PC-3 (cell line): Measurements from ENCODE around the gene FARS2. TPM values are rescaled to one million over a fixed set of nuclear protein-coding genes. Genes with fewer than 3 reads are reported as not detected.

Experiments used
- ATAC-seq: fragments of 200-7000 bp; cut with Tn5 transposase; 2 replicates; pipeline ENCODE4 v1.9.1; 2020; ENCODE audit warnings: mild to moderate bottlenecking, moderate library complexity
- BruUV-seq: library from RNA; stranded (reverse); fragments of 400-500 nt; replicated peaks from 2 replicates; lab custom pipeline; 2021; lab: Mats Ljungman, UMichigan
- CTCF ChIA-PET: fragments of 300-600 bp; sonication (Branson Sonifier 250); formaldehyde crosslinking; loops from one replicate; lab custom pipeline; 2022; ENCODE audit warnings: antibody characterized with exemption; lab: Charles Lee
- POLR2A ChIA-PET: fragments of 300-600 bp; sonication (Branson Sonifier 250); formaldehyde crosslinking; loops from one replicate; lab custom pipeline; 2022; ENCODE audit warnings: antibody characterized with exemption; ENCODE audit not compliant: unreplicated experiment; lab: Charles Lee
- DNase-seq: peaks from one replicate; pipeline ENCODE4 v3.0.0-alpha.2; 2015
- H2AFZ ChIP-seq: fragments of 300-600 bp; sonication (generic); 2 replicates; pipeline ENCODE4 v1.6.0; 2016; ENCODE audit warnings: antibody characterized with exemption, low read length
- H3F3A ChIP-seq: fragments of 300-600 bp; sonication (generic); one replicate; pipeline ENCODE4 v1.6.0; 2017; ENCODE audit warnings: antibody characterized with exemption, low read length, control low read depth, mild to moderate bottlenecking; ENCODE audit not compliant: unreplicated experiment
- H3K27ac ChIP-seq: fragments of 300-600 bp; sonication (generic); 2 replicates; pipeline ENCODE4 v1.5.1; 2016; ENCODE audit warnings: mild to moderate bottlenecking, low read length
- H3K27me3 ChIP-seq: fragments of 300-600 bp; sonication (generic); 2 replicates; pipeline ENCODE4 v1.6.1; 2016; ENCODE audit warnings: low read length, mixed read lengths
- H3K36me3 ChIP-seq: fragments of 300-600 bp; sonication (generic); 2 replicates; pipeline ENCODE4 v1.6.1; 2016; ENCODE audit warnings: low read depth, mixed run types, low read length, mixed read lengths
- H3K4me1 ChIP-seq: fragments of 300-600 bp; sonication (generic); 2 replicates; pipeline ENCODE4 v1.5.1; 2016; ENCODE audit warnings: low read length; ENCODE audit not compliant: insufficient read depth
- H3K4me2 ChIP-seq: fragments of 300-600 bp; sonication (generic); 2 replicates; pipeline ENCODE4 v1.6.0; 2016; ENCODE audit warnings: low read length
- H3K4me3 ChIP-seq: fragments of 300-600 bp; sonication (generic); 2 replicates; pipeline ENCODE4 v1.5.1; 2016; ENCODE audit warnings: mild to moderate bottlenecking, low read length, mixed read lengths
- H3K79me2 ChIP-seq: fragments of 300-600 bp; sonication (generic); 2 replicates; pipeline ENCODE4 v1.6.1; 2017; ENCODE audit warnings: low read length, mixed read lengths
- H3K9ac ChIP-seq: fragments of 300-600 bp; sonication (generic); 2 replicates; pipeline ENCODE4 v1.6.0; 2016; ENCODE audit warnings: mild to moderate bottlenecking, low read length
- H3K9me2 ChIP-seq: fragments of 300-600 bp; sonication (generic); replicated peaks from 2 replicates; pipeline ENCODE4 v1.6.1; 2016; ENCODE audit warnings: mixed run types, low read length, mixed read lengths
- H3K9me3 ChIP-seq: fragments of 300-600 bp; sonication (generic); 2 replicates; pipeline ENCODE4 v1.6.1; 2016; ENCODE audit warnings: low read length, mixed read lengths
- H4K20me1 ChIP-seq: fragments of 300-600 bp; sonication (generic); 2 replicates; pipeline ENCODE4 v1.6.1; 2016; ENCODE audit warnings: low read length, mixed read lengths
- EZH2 ChIP-seq: fragments of 300-600 bp; sonication (generic); IDR thresholded peaks from one replicate; pipeline ENCODE4 v1.6.1; 2017; ENCODE audit warnings: antibody characterized with exemption, mild to moderate bottlenecking, low read length; ENCODE audit not compliant: unreplicated experiment
- EZH2phosphoT487 ChIP-seq: fragments of 300-600 bp; sonication (generic); IDR thresholded peaks from 2 replicates; pipeline ENCODE4 v1.6.1; 2018; ENCODE audit warnings: mild to moderate bottlenecking, antibody characterized with exemption, low read length, borderline replicate concordance
- intact Hi-C: fragments of 100-400 bp; cut with micrococcal nuclease; formaldehyde crosslinking; loops from 2 replicates; pipeline ENCODE4 v1.9.0; 2023
- total RNA-seq: library from RNA; depleted of rRNA; stranded (reverse); fragments of >200 nt; gene quantifications from 2 replicates; pipeline ENCODE4 v1.2.3, GENCODE V29; 2014
- TF ChIP-seq, protein P1 (sequence below): fragments of 300-600 bp; sonication (generic); conservative IDR thresholded peaks from 2 replicates; pipeline ENCODE4 v1.5.1; 2017; ENCODE audit warnings: antibody characterized with exemption, low read depth, mild to moderate bottlenecking, low read length

The FARS2 gene
- total RNA-seq, 1 experiment from 2014 or later, result 23.0 TPM

- H3K4me2 ChIP-seq, result no peak overlapping the region
- intact Hi-C loops, result no loop called here
These were observed 18.2 kb upstream of the FARS2 start for GRCh38 chr6:5243069-5243468.

DNA sequence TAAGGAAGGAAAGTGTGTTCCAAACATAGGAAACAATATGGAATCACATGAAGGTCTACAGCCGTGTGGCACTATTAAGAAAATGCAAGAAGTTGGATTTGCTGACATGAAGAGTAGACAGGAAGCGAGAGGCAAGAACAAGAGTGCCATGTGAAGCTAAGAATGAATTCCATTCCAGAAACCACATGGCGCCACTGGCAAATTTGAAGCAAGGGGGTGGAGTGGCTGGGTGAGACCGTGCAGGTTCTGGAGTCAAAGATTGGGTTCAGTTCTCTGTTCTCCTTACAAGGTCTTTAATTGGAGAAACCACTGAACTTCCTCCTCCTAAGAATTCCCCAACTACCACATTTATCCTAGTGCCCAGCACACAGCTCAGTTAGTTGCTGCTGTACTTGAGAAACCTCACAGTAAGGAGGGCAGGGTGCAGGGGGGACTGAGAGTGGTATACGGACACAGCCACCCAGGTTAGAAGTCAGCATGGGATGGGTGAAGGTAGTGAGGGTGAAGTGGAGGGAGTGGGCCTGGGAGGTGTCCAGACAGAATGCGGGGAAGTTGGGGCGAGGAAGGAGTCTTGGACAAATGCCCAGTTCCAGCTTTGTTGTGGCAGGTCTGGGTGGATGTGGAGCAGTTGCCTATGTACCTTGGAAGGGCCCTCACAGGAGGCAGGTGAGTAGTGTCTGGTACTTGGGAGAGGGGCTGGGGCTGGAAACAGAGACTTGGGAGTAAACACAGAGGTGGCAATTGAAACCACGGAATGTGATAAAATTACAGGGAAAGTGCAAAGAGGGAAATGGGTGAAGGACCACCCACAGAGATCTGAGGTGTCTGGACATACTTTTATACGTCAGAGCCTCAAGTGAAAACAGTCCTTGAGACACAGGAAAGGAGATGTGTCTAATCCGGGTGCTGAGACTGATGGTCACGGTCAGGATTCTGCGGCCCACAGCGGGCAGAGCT is 14.9 kb upstream of the FARS2 start:
- Histone ChIP-seq H3F3A (peaks cover 11% of the 10 kb centered on the region), H4K20me1 (peaks cover 22% of the 10 kb centered on the region), H3K9me2 (no peaks in the 10 kb centered on the region), H3K27me3 (no peaks in the 10 kb centered on the region), H3K36me3 (peaks cover 3% of the 10 kb centered on the region; the same call in 1 of the 2 replicates), H3K4me2 (no peak overlapping the region), H3K27ac (no peak overlapping the region), H3K4me3 (no peak overlapping the region), H2AFZ (no peak overlapping the region), H3K4me1 (peaks cover 31% of the 10 kb centered on the region), H3K9ac (no peak overlapping the region), H3K79me2 (peaks cover 64% of the 10 kb centered on the region), H3K9me3 (no peaks in the 10 kb centered on the region)
- TF ChIP-seq EZH2phosphoT487 (no peak), EZH2 (no peak)
- TF ChIP-seq, protein P1, sequence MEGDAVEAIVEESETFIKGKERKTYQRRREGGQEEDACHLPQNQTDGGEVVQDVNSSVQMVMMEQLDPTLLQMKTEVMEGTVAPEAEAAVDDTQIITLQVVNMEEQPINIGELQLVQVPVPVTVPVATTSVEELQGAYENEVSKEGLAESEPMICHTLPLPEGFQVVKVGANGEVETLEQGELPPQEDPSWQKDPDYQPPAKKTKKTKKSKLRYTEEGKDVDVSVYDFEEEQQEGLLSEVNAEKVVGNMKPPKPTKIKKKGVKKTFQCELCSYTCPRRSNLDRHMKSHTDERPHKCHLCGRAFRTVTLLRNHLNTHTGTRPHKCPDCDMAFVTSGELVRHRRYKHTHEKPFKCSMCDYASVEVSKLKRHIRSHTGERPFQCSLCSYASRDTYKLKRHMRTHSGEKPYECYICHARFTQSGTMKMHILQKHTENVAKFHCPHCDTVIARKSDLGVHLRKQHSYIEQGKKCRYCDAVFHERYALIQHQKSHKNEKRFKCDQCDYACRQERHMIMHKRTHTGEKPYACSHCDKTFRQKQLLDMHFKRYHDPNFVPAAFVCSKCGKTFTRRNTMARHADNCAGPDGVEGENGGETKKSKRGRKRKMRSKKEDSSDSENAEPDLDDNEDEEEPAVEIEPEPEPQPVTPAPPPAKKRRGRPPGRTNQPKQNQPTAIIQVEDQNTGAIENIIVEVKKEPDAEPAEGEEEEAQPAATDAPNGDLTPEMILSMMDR, result no peak
- intact Hi-C loops, result no loop called here
- no TSS peak for BruUV-seq
- no peak for DNase-seq
- CTCF ChIA-PET, result no interaction called here
- no peak for ATAC-seq
- POLR2A ChIA-PET, result no interaction called here

More at GRCh38 chr6:5243069-5243468, 18.2 kb upstream of the FARS2 start:
- no peaks in the 10 kb centered on the region for H3K27me3 ChIP-seq
- BruUV-seq, result no TSS peak
- peaks cover 6% of the 10 kb centered on the region for H4K20me1 ChIP-seq
- peaks cover 3% of the 10 kb centered on the region; the same call in 1 of the 2 replicates for H3K36me3 ChIP-seq
- ChIA-PET POLR2A (no interaction called here), CTCF (no interaction called here)
- DNase-seq (no peak), ATAC-seq (no peak)
- H3K27ac ChIP-seq, result no peak overlapping the region
- H3K9me3 ChIP-seq, result no peaks in the 10 kb centered on the region
- H3K4me1 ChIP-seq, result peaks cover 2% of the 10 kb centered on the region
- no peak for TF ChIP-seq EZH2phosphoT487
- TF ChIP-seq, protein P1, result no peak
- TF ChIP-seq EZH2, result no peak
- no peak overlapping the region for H3K9ac ChIP-seq
- no peaks in the 10 kb centered on the region for H3K9me2 ChIP-seq
- H2AFZ ChIP-seq, result no peak overlapping the region
- H3F3A ChIP-seq, result no peaks in the 10 kb centered on the region
- no peak overlapping the region for H3K4me3 ChIP-seq
- peaks cover 40% of the 10 kb centered on the region for H3K79me2 ChIP-seq

DNA sequence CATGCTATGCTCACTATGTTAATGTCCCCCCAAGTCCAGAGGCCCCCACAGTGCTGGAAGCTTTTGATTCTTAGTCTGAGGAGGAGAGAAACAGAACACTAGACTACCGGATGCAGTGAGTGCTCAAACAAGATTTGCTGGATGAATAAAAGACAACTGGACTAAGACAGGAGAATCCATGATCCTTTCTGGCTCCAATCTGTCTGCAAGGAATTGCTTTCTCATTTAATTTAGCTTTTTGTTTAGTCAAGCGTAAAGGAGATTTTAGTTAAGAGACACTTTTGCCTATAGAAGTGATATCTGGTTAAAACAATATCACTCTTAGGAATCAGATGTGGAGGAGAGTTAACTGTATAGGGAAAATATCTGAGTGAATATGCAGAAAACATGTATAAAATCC is 14.1 kb upstream of the FARS2 start:
- peaks cover 22% of the 10 kb centered on the region for H4K20me1 ChIP-seq
- H2AFZ ChIP-seq, result no peak overlapping the region
- no peaks in the 10 kb centered on the region for H3K27me3 ChIP-seq
- 0 out of 2 replicates have a peak, but pooled peaks cover 5% of the 10 kb centered on the region for H3K36me3 ChIP-seq
- no peak overlapping the region for H3K4me2 ChIP-seq
- ATAC-seq, result no peak
- H3K4me1 ChIP-seq, result peaks cover 31% of the 10 kb centered on the region
- ChIA-PET POLR2A (no interaction called here), CTCF (no interaction called here)
- H3K27ac ChIP-seq, result no peak overlapping the region
- intact Hi-C loops, result no loop called here
- H3F3A ChIP-seq, result peaks cover 11% of the 10 kb centered on the region
- no peak for DNase-seq
- H3K4me3 ChIP-seq, result no peak overlapping the region
- H3K9me2 ChIP-seq, result no peaks in the 10 kb centered on the region
- no peak for TF ChIP-seq EZH2
- TF ChIP-seq EZH2phosphoT487, result no peak
- TF ChIP-seq, protein P1, result no peak
- BruUV-seq, result no TSS peak
- H3K9me3 ChIP-seq, result no peaks in the 10 kb centered on the region
- H3K9ac ChIP-seq, result no peak overlapping the region
- peaks cover 71% of the 10 kb centered on the region for H3K79me2 ChIP-seq
